Measurements from ENCODE around the gene SEMG1. TPM values are rescaled to one million over a fixed set of nuclear protein-coding genes. Genes with fewer than 3 reads are reported as not detected.

Gene SEMG1, protein sequence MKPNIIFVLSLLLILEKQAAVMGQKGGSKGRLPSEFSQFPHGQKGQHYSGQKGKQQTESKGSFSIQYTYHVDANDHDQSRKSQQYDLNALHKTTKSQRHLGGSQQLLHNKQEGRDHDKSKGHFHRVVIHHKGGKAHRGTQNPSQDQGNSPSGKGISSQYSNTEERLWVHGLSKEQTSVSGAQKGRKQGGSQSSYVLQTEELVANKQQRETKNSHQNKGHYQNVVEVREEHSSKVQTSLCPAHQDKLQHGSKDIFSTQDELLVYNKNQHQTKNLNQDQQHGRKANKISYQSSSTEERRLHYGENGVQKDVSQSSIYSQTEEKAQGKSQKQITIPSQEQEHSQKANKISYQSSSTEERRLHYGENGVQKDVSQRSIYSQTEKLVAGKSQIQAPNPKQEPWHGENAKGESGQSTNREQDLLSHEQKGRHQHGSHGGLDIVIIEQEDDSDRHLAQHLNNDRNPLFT
- total RNA-seq = not detected in 2 replicates

GRCh38 chr20:45206725-45207124, at the start of gene SEMG1:
Gene SEMG1 (plus strand): TSS chr20:45207033. CDS start chr20:45207054, 21 bp downstream.

GRCh38 chr20:45174434-45175364, 32.1 kb upstream of the SEMG1 start, which contains the start of gene PI3:
Gene PI3 (plus strand): TSS chr20:45174902. CDS start chr20:45174923, 21 bp downstream.

GRCh38 chr20:45221076-45221475, 14.2 kb downstream of the SEMG1 start, which contains the start of gene SEMG2:
Gene SEMG2 (plus strand): TSS chr20:45221373. CDS start chr20:45221390, 17 bp downstream.

GRCh38 chr20:45254383-45255262, 47.8 kb downstream of the SEMG1 start, which contains the start of gene SLPI:
Gene SLPI (minus strand): TSS chr20:45254564. CDS start chr20:45254543, 21 bp downstream.

Other genes starting within 250 kb of the SEMG1 start
- gene TOMM34, start 246.6 kb upstream of the SEMG1 start, total RNA-seq = 23.9 and 33.2 TPM in 2 replicates
- 20.6 and 34.4 TPM in 2 replicates for gene STK4, start 240.5 kb upstream of the SEMG1 start, total RNA-seq
- under 0.01 and 0.20 TPM in 2 replicates for gene KCNS1, start 105.9 kb upstream of the SEMG1 start, total RNA-seq
- not detected in 2 replicates for gene WFDC5, start 91.9 kb upstream of the SEMG1 start, total RNA-seq
- gene WFDC12, start 82.6 kb upstream of the SEMG1 start, total RNA-seq = not detected in 2 replicates
- not detected in 2 replicates for gene PI3, start 32.1 kb upstream of the SEMG1 start, total RNA-seq
- gene SEMG2, start 14.3 kb downstream of the SEMG1 start, total RNA-seq = not detected in 2 replicates
- gene SLPI, start 47.5 kb downstream of the SEMG1 start, total RNA-seq = not detected in 2 replicates
- gene RBPJL, start 99.8 kb downstream of the SEMG1 start, total RNA-seq = not detected in 2 replicates
- gene MATN4, start 101.3 kb downstream of the SEMG1 start, total RNA-seq = under 0.01 TPM in 1 of 2 replicates, not detected in the other
- 65.4 and 65.5 TPM in 2 replicates for gene SDC4, start 141.4 kb downstream of the SEMG1 start, total RNA-seq
- 18.0 and 19.5 TPM in 2 replicates for gene SYS1, start 156.1 kb downstream of the SEMG1 start, total RNA-seq
- gene TP53TG5, start 171.3 kb downstream of the SEMG1 start, total RNA-seq = not detected in 2 replicates
- gene DBNDD2, start 201.3 kb downstream of the SEMG1 start, total RNA-seq = 0.59 and 1.8 TPM in 2 replicates
- gene PIGT, start 209.1 kb downstream of the SEMG1 start, total RNA-seq = 30.9 and 45.6 TPM in 2 replicates

All from subcutaneous preadipocyte (primary cell).